Loucy (cell line): ENCODE results near the gene KAT5.

ENCODE experiments used
- H2AFZ ChIP-seq: fragments of 200-600 bp; sonication (generic); 2 replicates; pipeline ENCODE4 v1.6.0; 2016; ENCODE audit warnings: antibody characterized with exemption, mild to moderate bottlenecking, low read length, moderate library complexity
- H3F3A ChIP-seq: fragments of 200-600 bp; 2 replicates; pipeline ENCODE4 v1.6.0; 2016; ENCODE audit warnings: antibody characterized with exemption, low read depth, mild to moderate bottlenecking
- H3K27me3 ChIP-seq: fragments of 200-600 bp; sonication (generic); 2 replicates; pipeline ENCODE4 v1.6.1; 2014; ENCODE audit warnings: low read length, mild to moderate bottlenecking; ENCODE audit not compliant: insufficient read depth, poor library complexity, severe bottlenecking
- H3K36me3 ChIP-seq: fragments of 200-600 bp; sonication (generic); 2 replicates; pipeline ENCODE4 v1.6.1; 2016; ENCODE audit warnings: low read length; ENCODE audit not compliant: insufficient read depth
- H3K4me1 ChIP-seq: fragments of 200-600 bp; sonication (generic); 2 replicates; pipeline ENCODE4 v1.5.1; 2014; ENCODE audit warnings: low read length, mild to moderate bottlenecking; ENCODE audit not compliant: insufficient read depth, poor library complexity, severe bottlenecking
- H3K4me2 ChIP-seq: fragments of 200-600 bp; sonication (generic); 2 replicates; pipeline ENCODE4 v1.6.0; 2014; ENCODE audit warnings: antibody characterized with exemption, low read length, low read depth, mild to moderate bottlenecking; ENCODE audit not compliant: poor library complexity, severe bottlenecking
- H3K4me3 ChIP-seq: fragments of 200-600 bp; sonication (generic); 2 replicates; pipeline ENCODE4 v1.5.1; 2014; ENCODE audit warnings: low read length, mild to moderate bottlenecking, mixed read lengths; ENCODE audit not compliant: poor library complexity, severe bottlenecking
- H3K79me2 ChIP-seq: fragments of 200-600 bp; sonication (generic); 2 replicates; pipeline ENCODE4 v1.6.1; 2014; ENCODE audit warnings: low read length; ENCODE audit not compliant: insufficient read depth
- H3K9ac ChIP-seq: fragments of 200-600 bp; sonication (generic); 2 replicates; pipeline ENCODE4 v1.6.0; 2014; ENCODE audit warnings: mild to moderate bottlenecking, low read depth, low read length, moderate library complexity; ENCODE audit not compliant: poor library complexity, severe bottlenecking
- H3K9me2 ChIP-seq: fragments of 200-600 bp; sonication (generic); replicated peaks from 2 replicates; pipeline ENCODE4 v1.6.1; 2016; ENCODE audit warnings: low read depth, low read length, mixed read lengths
- H3K9me3 ChIP-seq: fragments of 200-600 bp; sonication (generic); 2 replicates; pipeline ENCODE4 v1.6.1; 2014; ENCODE audit warnings: mild to moderate bottlenecking, antibody characterized with exemption, low read length, low read depth; ENCODE audit not compliant: insufficient read depth
- H4K20me1 ChIP-seq: fragments of 200-600 bp; sonication (generic); 2 replicates; pipeline ENCODE4 v1.6.0; 2014; ENCODE audit warnings: antibody characterized with exemption, low read length, mild to moderate bottlenecking; ENCODE audit not compliant: insufficient read depth, poor library complexity, severe bottlenecking
- EZH2phosphoT487 ChIP-seq: fragments of 200-600 bp; IDR thresholded peaks from 2 replicates; pipeline ENCODE4 v1.6.1; 2018; ENCODE audit warnings: antibody characterized with exemption, mild to moderate bottlenecking, moderate library complexity, borderline replicate concordance
- TF ChIP-seq, protein P1 (sequence below): fragments of 200-600 bp; sonication (generic); conservative IDR thresholded peaks from 2 replicates; pipeline ENCODE4 v1.5.1; 2014; ENCODE audit warnings: mild to moderate bottlenecking, antibody characterized with exemption, low read length

KAT5 gene

DNA sequence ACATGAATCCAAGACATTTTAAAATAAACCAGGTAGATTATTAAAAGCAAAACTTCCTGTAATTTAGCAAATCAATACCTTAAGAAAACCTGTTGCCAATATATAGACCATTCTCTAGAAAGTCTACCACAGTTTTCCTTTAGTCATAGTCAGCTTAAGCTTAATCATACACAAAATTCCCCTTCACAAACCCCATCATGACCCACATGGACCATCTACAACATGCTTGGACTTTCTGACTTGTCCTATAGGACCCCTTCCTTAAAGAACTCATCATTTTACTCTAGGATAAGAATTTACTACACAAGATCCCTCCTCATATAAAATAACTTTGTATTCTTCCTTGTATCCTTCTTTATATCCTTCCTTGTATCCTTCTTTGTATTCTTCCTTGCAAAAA is 24.8 kb downstream of the KAT5 start:
- no peak overlapping the region for H3K4me3 ChIP-seq
- no peak overlapping the region for H3K4me2 ChIP-seq
- H3K36me3 ChIP-seq = no peaks in the 10 kb centered on the region
- H3F3A ChIP-seq = no peaks in the 10 kb centered on the region
- no peaks in the 10 kb centered on the region for H3K4me1 ChIP-seq
- H4K20me1 ChIP-seq = no peaks in the 10 kb centered on the region
- H3K27me3 ChIP-seq = no peaks in the 10 kb centered on the region
- peaks cover 4% of the 10 kb centered on the region for H3K9me3 ChIP-seq
- H3K9me2 ChIP-seq = no peaks in the 10 kb centered on the region
- no peak overlapping the region for H2AFZ ChIP-seq
- no peaks in the 10 kb centered on the region for H3K79me2 ChIP-seq
- TF ChIP-seq, protein P1, sequence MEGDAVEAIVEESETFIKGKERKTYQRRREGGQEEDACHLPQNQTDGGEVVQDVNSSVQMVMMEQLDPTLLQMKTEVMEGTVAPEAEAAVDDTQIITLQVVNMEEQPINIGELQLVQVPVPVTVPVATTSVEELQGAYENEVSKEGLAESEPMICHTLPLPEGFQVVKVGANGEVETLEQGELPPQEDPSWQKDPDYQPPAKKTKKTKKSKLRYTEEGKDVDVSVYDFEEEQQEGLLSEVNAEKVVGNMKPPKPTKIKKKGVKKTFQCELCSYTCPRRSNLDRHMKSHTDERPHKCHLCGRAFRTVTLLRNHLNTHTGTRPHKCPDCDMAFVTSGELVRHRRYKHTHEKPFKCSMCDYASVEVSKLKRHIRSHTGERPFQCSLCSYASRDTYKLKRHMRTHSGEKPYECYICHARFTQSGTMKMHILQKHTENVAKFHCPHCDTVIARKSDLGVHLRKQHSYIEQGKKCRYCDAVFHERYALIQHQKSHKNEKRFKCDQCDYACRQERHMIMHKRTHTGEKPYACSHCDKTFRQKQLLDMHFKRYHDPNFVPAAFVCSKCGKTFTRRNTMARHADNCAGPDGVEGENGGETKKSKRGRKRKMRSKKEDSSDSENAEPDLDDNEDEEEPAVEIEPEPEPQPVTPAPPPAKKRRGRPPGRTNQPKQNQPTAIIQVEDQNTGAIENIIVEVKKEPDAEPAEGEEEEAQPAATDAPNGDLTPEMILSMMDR = no peak
- TF ChIP-seq EZH2phosphoT487 = no peak
- H3K9ac ChIP-seq = no peak overlapping the region

DNA sequence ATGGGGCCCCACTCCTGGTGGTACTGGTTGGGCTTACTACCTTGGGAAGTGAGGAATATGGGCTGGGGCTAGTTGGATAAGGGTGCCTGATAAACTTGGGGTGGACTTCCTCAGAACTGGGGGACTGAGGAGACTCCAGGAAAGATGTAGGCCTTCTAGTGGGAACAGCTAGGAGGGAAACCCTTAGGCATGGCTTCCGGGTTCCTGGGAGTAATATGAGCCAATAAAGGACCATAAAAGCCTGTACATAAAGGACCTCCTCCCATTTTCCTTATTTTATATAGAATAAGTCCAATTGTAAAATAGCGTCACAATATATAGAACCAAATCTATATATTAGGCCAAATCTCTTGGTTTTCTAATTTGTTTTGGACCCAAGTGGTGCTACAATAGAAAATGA is 27.0 kb downstream of the KAT5 start:
- Histone ChIP-seq H3K4me2 (no peak overlapping the region), H2AFZ (no peak overlapping the region), H3K9me3 (peaks cover 2% of the 10 kb centered on the region), H3K4me1 (no peaks in the 10 kb centered on the region), H3K27me3 (no peaks in the 10 kb centered on the region), H4K20me1 (no peaks in the 10 kb centered on the region), H3K79me2 (no peaks in the 10 kb centered on the region), H3K9ac (no peak overlapping the region), H3F3A (no peaks in the 10 kb centered on the region), H3K36me3 (no peaks in the 10 kb centered on the region), H3K9me2 (no peaks in the 10 kb centered on the region), H3K4me3 (no peak overlapping the region)
- TF ChIP-seq, protein P1 = no peak
- no peak for TF ChIP-seq EZH2phosphoT487

DNA sequence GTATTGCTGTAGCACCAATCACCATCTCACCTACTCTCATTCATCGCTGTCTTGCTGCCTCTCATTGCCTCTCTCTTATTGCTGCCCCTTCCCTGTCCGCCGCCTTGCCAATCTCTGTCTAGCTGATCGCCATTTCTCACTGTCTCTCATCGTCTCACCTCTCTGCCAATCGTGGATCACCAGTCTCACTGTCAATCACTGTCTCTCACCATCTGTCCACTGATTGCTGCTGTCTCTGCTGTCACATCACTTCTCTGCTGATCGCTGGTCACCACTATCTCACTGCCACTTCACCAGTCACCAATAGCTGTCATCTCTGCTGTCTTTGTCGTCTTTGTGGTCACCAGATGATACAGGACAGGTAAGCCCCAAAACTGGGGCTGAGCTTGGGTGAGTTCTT is 29.1 kb downstream of the KAT5 start:
- Histone ChIP-seq H3K9ac (no peak overlapping the region), H3K9me3 (no peaks in the 10 kb centered on the region; the same call in none of the 2 replicates), H3K4me3 (no peak overlapping the region), H3K9me2 (no peaks in the 10 kb centered on the region), H3K27me3 (no peaks in the 10 kb centered on the region), H3F3A (no peaks in the 10 kb centered on the region), H3K36me3 (no peaks in the 10 kb centered on the region), H2AFZ (no peak overlapping the region), H3K4me2 (no peak overlapping the region), H4K20me1 (no peaks in the 10 kb centered on the region), H3K79me2 (no peaks in the 10 kb centered on the region), H3K4me1 (no peaks in the 10 kb centered on the region)
- TF ChIP-seq, protein P1 = no peak
